HEK293T (cell line): ENCODE results near the gene MSMB.

Experiments
- CTCF ChIA-PET: fragments of 350-600 bp; formaldehyde crosslinking; extraction: SDS; loops from one replicate; lab custom pipeline; 2021; ENCODE audit warnings: antibody characterized with exemption, inconsistent platforms; lab: Yijun Ruan, JAX
- POLR2A ChIA-PET: fragments of 350-600 bp; formaldehyde crosslinking; extraction: SDS; loops from one replicate; lab custom pipeline; 2020; ENCODE audit warnings: antibody characterized with exemption, inconsistent platforms; lab: Yijun Ruan, JAX
- DNase-seq: peaks from one replicate; pipeline ENCODE4 v3.0.0; 2012; ENCODE audit warnings: mixed read lengths; ENCODE audit errors: extremely low spot score
- ARNT ChIP-seq: fragments of 450-650 bp; IDR thresholded peaks from 2 replicates; pipeline ENCODE4 v1.6.1; 2017; ENCODE audit warnings: mild to moderate bottlenecking
- BHLHE40 ChIP-seq: fragments of 450-650 bp; IDR thresholded peaks from 2 replicates; pipeline ENCODE4 v1.6.1; 2016; ENCODE audit warnings: mild to moderate bottlenecking, moderate library complexity, borderline replicate concordance
- CTBP1 ChIP-seq: fragments of 450-650 bp; IDR thresholded peaks from 2 replicates; pipeline ENCODE4 v1.6.1; 2016; ENCODE audit warnings: borderline replicate concordance
- ELF4 ChIP-seq: fragments of 450-650 bp; IDR thresholded peaks from 2 replicates; pipeline ENCODE4 v1.6.1; 2017; ENCODE audit warnings: antibody characterized with exemption
- FOXA1 ChIP-seq: fragments of 450-650 bp; IDR thresholded peaks from 2 replicates; pipeline ENCODE4 v1.6.1; 2016; ENCODE audit warnings: mild to moderate bottlenecking
- FOXK2 ChIP-seq: fragments of 450-650 bp; IDR thresholded peaks from 2 replicates; pipeline ENCODE4 v1.6.1; 2016; ENCODE audit warnings: mild to moderate bottlenecking
- FOXM1 ChIP-seq: fragments of 450-650 bp; IDR thresholded peaks from 2 replicates; pipeline ENCODE4 v1.6.1; 2017; ENCODE audit warnings: mild to moderate bottlenecking, borderline replicate concordance
- HDGF ChIP-seq: fragments of 450-650 bp; IDR thresholded peaks from 2 replicates; pipeline ENCODE4 v1.6.1; 2017; ENCODE audit warnings: antibody characterized with exemption, borderline replicate concordance
- L3MBTL2 ChIP-seq: fragments of 450-650 bp; conservative IDR thresholded peaks from 2 replicates; pipeline ENCODE4 v1.6.1; 2016; ENCODE audit warnings: mild to moderate bottlenecking
- LEF1 ChIP-seq: fragments of 450-650 bp; IDR thresholded peaks from 2 replicates; pipeline ENCODE4 v1.6.1; 2017; ENCODE audit warnings: mild to moderate bottlenecking, borderline replicate concordance
- NFRKB ChIP-seq: fragments of 450-650 bp; IDR thresholded peaks from 2 replicates; pipeline ENCODE4 v1.6.1; 2016; ENCODE audit warnings: mild to moderate bottlenecking, moderate library complexity
- PKNOX1 ChIP-seq: fragments of 450-650 bp; IDR thresholded peaks from 2 replicates; pipeline ENCODE4 v1.6.1; 2016
- SP1 ChIP-seq: fragments of 450-650 bp; IDR thresholded peaks from 2 replicates; pipeline ENCODE4 v1.6.1; 2017
- SUZ12 ChIP-seq: fragments of 450-650 bp; IDR thresholded peaks from 2 replicates; pipeline ENCODE4 v1.6.1; 2016; ENCODE audit warnings: mild to moderate bottlenecking
- TARDBP ChIP-seq: fragments of 450-650 bp; IDR thresholded peaks from 2 replicates; pipeline ENCODE4 v1.6.1; 2016
- ZNF384 ChIP-seq: fragments of 450-650 bp; IDR thresholded peaks from 2 replicates; pipeline ENCODE4 v1.6.1; 2016

MSMB gene

GRCh38 chr10:46028584-46029460 is 17.2 kb downstream of the MSMB start:
- TF ChIP-seq HDGF (no peak), PKNOX1 (0 out of 2 replicates have a peak, but pooled peaks have one; percentile 23), ZNF384 (no peak)
- DNase-seq, result peak; percentile 56
- CTCF ChIA-PET, result interaction anchor here (0.6 to 1.0 kb wide), 4 partner anchors 11 to 255 kb away, joined by 3 to 4 read pairs (median 3); no protein-coding TSS in a partner anchor
- POLR2A ChIA-PET, result no interaction called here

GRCh38 chr10:46026106-46026505 is 20.0 kb downstream of the MSMB start:
- DNase-seq, result no peak
- ChIA-PET POLR2A (interaction anchor here (1.0 kb wide), 1 partner anchor 55 kb away, joined by 3 read pairs; no protein-coding TSS in a partner anchor), CTCF (no interaction called here)

GRCh38 chr10:46025406-46025805 is 20.7 kb downstream of the MSMB start:
- no peak for DNase-seq
- ChIA-PET CTCF (no interaction called here), POLR2A (no interaction called here)
- TF ChIP-seq FOXM1 (no peak), SUZ12 (no peak), SP1 (no peak), BHLHE40 (no peak), ARNT (no peak), ZNF384 (no peak), NFRKB (no peak), LEF1 (no peak), L3MBTL2 (no peak), PKNOX1 (no peak), HDGF (no peak), FOXA1 (no peak)

More at GRCh38 chr10:46026106-46026505, 20.0 kb downstream of the MSMB start:
- TF ChIP-seq NFRKB, result no peak
- no peak for TF ChIP-seq FOXM1
- TF ChIP-seq ARNT, result no peak
- TF ChIP-seq FOXA1, result no peak
- TF ChIP-seq SUZ12, result no peak
- no peak for TF ChIP-seq LEF1
- no peak for TF ChIP-seq BHLHE40
- TF ChIP-seq ZNF384, result no peak
- TF ChIP-seq ELF4, result no peak
- TF ChIP-seq FOXK2, result no peak
- no peak for TF ChIP-seq HDGF
- no peak for TF ChIP-seq PKNOX1
- no peak for TF ChIP-seq L3MBTL2
- no peak for TF ChIP-seq SP1
- no peak for TF ChIP-seq TARDBP
- no peak for TF ChIP-seq CTBP1

- TF ChIP-seq FOXM1, result no peak
- CTCF ChIA-PET, result no interaction called here
- DNase-seq, result no peak
- POLR2A ChIA-PET, result no interaction called here
These were observed 21.1 kb downstream of the MSMB start for GRCh38 chr10:46024948-46025347.

- CTCF ChIA-PET, result interaction anchor here (0.8 kb wide), 2 partner anchors 17 to 788 kb away, joined by 3 read pairs; no protein-coding TSS in a partner anchor
These were observed 22.9 kb downstream of the MSMB start for GRCh38 chr10:46022978-46023702.

More at GRCh38 chr10:46022978-46023702, 22.9 kb downstream of the MSMB start:
- DNase-seq, result peak; percentile 85
- POLR2A ChIA-PET, result no interaction called here
- no peak for TF ChIP-seq NFRKB
- no peak for TF ChIP-seq TARDBP
- no peak for TF ChIP-seq SUZ12
- no peak for TF ChIP-seq ELF4
- no peak for TF ChIP-seq FOXK2
- no peak for TF ChIP-seq CTBP1
- TF ChIP-seq ARNT, result 0 out of 2 replicates have a peak, but pooled peaks have one; percentile 38
- TF ChIP-seq L3MBTL2, result peak; percentile 62
- no peak for TF ChIP-seq FOXA1
- no peak for TF ChIP-seq LEF1
- no peak for TF ChIP-seq BHLHE40
- TF ChIP-seq PKNOX1, result no peak
- TF ChIP-seq FOXM1, result no peak
- no peak for TF ChIP-seq SP1
- TF ChIP-seq ZNF384, result no peak
- TF ChIP-seq HDGF, result no peak
